Measurements from ENCODE around the gene CLPX. TPM values are rescaled to one million over a fixed set of nuclear protein-coding genes. Genes with fewer than 3 reads are reported as not detected.

CLPX gene
- total RNA-seq, 1 experiment from 2014 or later: 44.1 TPM

- H3K4me2 ChIP-seq: peak overlapping the region; percentile 81
Observed at GRCh38 chr15:65134538-65134937, 50.6 kb downstream of the CLPX start.

GRCh38 chr15:65133548-65134200 lies 51.5 kb downstream of the CLPX start, which contains the start of gene PDCD7:
TSS of gene PDCD7 (minus strand) at chr15:65133808. CDS start at chr15:65133781, 27 bp downstream.
- H3K36me3 ChIP-seq (ENCODE audit: low read depth): no peaks in the 10 kb centered on the region
- no peaks in the 10 kb centered on the region for H3F3A ChIP-seq (ENCODE audit: insufficient read depth, low read depth)
- H4K20me1 ChIP-seq (ENCODE audit: insufficient read depth): 0 out of 2 replicates have a peak, but pooled peaks cover 3% of the 10 kb centered on the region
- POLR2A ChIA-PET (ENCODE audit: unreplicated experiment): interaction anchor here (0.5 to 0.7 kb wide), 4 partner anchors 11 to 251 kb away, joined by 3 to 8 read pairs (median 4); partner anchors contain the start of genes PARP16 and SPG21
- H3K9me2 ChIP-seq (ENCODE audit: insufficient read depth): no peaks in the 10 kb centered on the region
- no TSS peak for BruUV-seq (replicated peaks)
- intact Hi-C loops (cut with micrococcal nuclease; ENCODE audit: unreplicated experiment): no loop called here
- peak; percentile 70 to 82 for DNase-seq
- CTCF ChIA-PET: no interaction called here
- peak within 1 kb of the TSS; percentile 78 for H3K4me3 ChIP-seq
- TF ChIP-seq EZH2 (IDR thresholded peaks at IDR 0.05; ENCODE audit: low read depth): no peak
- TF ChIP-seq CTCF (conservative IDR thresholded peaks at IDR 0.05): no peak
- H3K4me1 ChIP-seq (replicated peaks; ENCODE audit: insufficient read depth): 0 out of 2 replicates have a peak, but pooled peaks cover 5% of the 10 kb centered on the region
- peaks cover 22% of the 10 kb centered on the region for H3K79me2 ChIP-seq (ENCODE audit: low read depth)
- 0 out of 2 replicates have a peak within 1 kb of the TSS, but pooled peaks have one; percentile 23 for H3K27ac ChIP-seq
- no peaks in the 10 kb centered on the region for H3K27me3 ChIP-seq (ENCODE audit: insufficient read depth, low read depth)
- H3K4me2 ChIP-seq: peak within 1 kb of the TSS; percentile 83
- peak within 1 kb of the TSS; percentile 89 for H2AFZ ChIP-seq
- no peaks in the 10 kb centered on the region for H3K9me3 ChIP-seq (ENCODE audit: insufficient read depth, low read depth)

More at GRCh38 chr15:65134538-65134937, 50.6 kb downstream of the CLPX start:
- CTCF ChIA-PET: no interaction called here
- H3K79me2 ChIP-seq (ENCODE audit: low read depth): peaks cover 22% of the 10 kb centered on the region
- intact Hi-C loops (cut with micrococcal nuclease; ENCODE audit: unreplicated experiment): no loop called here
- H2AFZ ChIP-seq: no peak overlapping the region
- 0 out of 2 replicates have a peak, but pooled peaks cover 5% of the 10 kb centered on the region for H3K4me1 ChIP-seq (replicated peaks; ENCODE audit: insufficient read depth)
- no TSS peak for BruUV-seq (replicated peaks)
- 0 out of 2 replicates have a peak, but pooled peaks cover 3% of the 10 kb centered on the region for H4K20me1 ChIP-seq (ENCODE audit: insufficient read depth)
- H3K4me3 ChIP-seq: peak overlapping the region; percentile 78
- POLR2A ChIA-PET (ENCODE audit: unreplicated experiment): interaction anchor here (0.6 to 0.7 kb wide), 3 partner anchors 12 to 251 kb away, joined by 3 to 8 read pairs (median 3); partner anchors contain the start of gene PARP16
- TF ChIP-seq CTCF (conservative IDR thresholded peaks at IDR 0.05): no peak
- TF ChIP-seq EZH2 (IDR thresholded peaks at IDR 0.05; ENCODE audit: low read depth): no peak
- no peaks in the 10 kb centered on the region for H3K9me3 ChIP-seq (ENCODE audit: insufficient read depth, low read depth)
- no peak overlapping the region for H3K27ac ChIP-seq
- H3K27me3 ChIP-seq (ENCODE audit: insufficient read depth, low read depth): no peaks in the 10 kb centered on the region
- DNase-seq: no peak
- no peaks in the 10 kb centered on the region for H3K36me3 ChIP-seq (ENCODE audit: low read depth)
- H3K9me2 ChIP-seq (ENCODE audit: insufficient read depth): no peaks in the 10 kb centered on the region
- H3F3A ChIP-seq (ENCODE audit: insufficient read depth, low read depth): no peaks in the 10 kb centered on the region

- BruUV-seq (replicated peaks): no TSS peak
- Histone ChIP-seq H4K20me1 (ENCODE audit: insufficient read depth) (0 out of 2 replicates have a peak, but pooled peaks cover 3% of the 10 kb centered on the region), H3K9me2 (ENCODE audit: insufficient read depth) (no peaks in the 10 kb centered on the region), H3K4me2 (peak overlapping the region; percentile 83), H3K79me2 (ENCODE audit: low read depth) (peaks cover 22% of the 10 kb centered on the region), H3K9me3 (ENCODE audit: insufficient read depth, low read depth) (no peaks in the 10 kb centered on the region), H3K4me1 (replicated peaks; ENCODE audit: insufficient read depth) (0 out of 2 replicates have a peak, but pooled peaks cover 5% of the 10 kb centered on the region), H3K27ac (no peak overlapping the region), H2AFZ (peak overlapping the region; percentile 60; the same call in 1 of the 2 replicates), H3K27me3 (ENCODE audit: insufficient read depth, low read depth) (no peaks in the 10 kb centered on the region), H3F3A (ENCODE audit: insufficient read depth, low read depth) (no peaks in the 10 kb centered on the region), H3K36me3 (ENCODE audit: low read depth) (no peaks in the 10 kb centered on the region), H3K4me3 (peak overlapping the region; percentile 78)
- no peak for TF ChIP-seq EZH2 (IDR thresholded peaks at IDR 0.05; ENCODE audit: low read depth)
- no peak for TF ChIP-seq CTCF (conservative IDR thresholded peaks at IDR 0.05)
- ChIA-PET CTCF (interaction anchor here (0.6 kb wide), 1 partner anchor 446 kb away, joined by 3 read pairs; no protein-coding TSS in a partner anchor), POLR2A (ENCODE audit: unreplicated experiment) (interaction anchor here (0.5 kb wide), 1 partner anchor 143 kb away, joined by 5 read pairs; the partner anchor contains the start of gene SPG21)
- peak; percentile 34 to 36 for DNase-seq
- intact Hi-C loops (cut with micrococcal nuclease; ENCODE audit: unreplicated experiment): no loop called here
Observed at GRCh38 chr15:65132878-65133547, 52.1 kb downstream of the CLPX start.
